Left ventricle myocardium inferior (tissue), 1 donor: ENCODE measurements around the gene OR2T4. TPM values are rescaled to one million over a fixed set of nuclear protein-coding genes. Genes with fewer than 3 reads are reported as not detected.

Experiments used
- DNase-seq: peaks from one replicate; pipeline ENCODE4 v3.0.0-alpha.2; 2020
- H3K27ac ChIP-seq: fragments of 200-600 bp; replicated peaks from 2 replicates; pipeline ENCODE4 v1.8.0; 2021
- H3K27me3 ChIP-seq: fragments of 200-600 bp; 2 replicates; pipeline ENCODE4 v1.8.0; 2021; ENCODE audit warnings: low read depth
- H3K36me3 ChIP-seq: fragments of 200-600 bp; 2 replicates; pipeline ENCODE4 v1.8.0; 2021
- H3K4me1 ChIP-seq: fragments of 200-600 bp; 2 replicates; pipeline ENCODE4 v1.8.0; 2021
- H3K4me3 ChIP-seq: fragments of 200-600 bp; 2 replicates; pipeline ENCODE4 v1.8.0; 2021; ENCODE audit warnings: mild to moderate bottlenecking, moderate library complexity
- H3K9me3 ChIP-seq: fragments of 200-600 bp; replicated peaks from 2 replicates; pipeline ENCODE4 v1.8.0; 2021
- CTCF ChIP-seq: fragments of 200-600 bp; IDR thresholded peaks from 2 replicates; pipeline ENCODE4 v1.8.0; 2021; ENCODE audit warnings: antibody characterized with exemption, mild to moderate bottlenecking, borderline replicate concordance
- intact Hi-C: fragments of 100-400 bp; cut with micrococcal nuclease; formaldehyde crosslinking; loops from one replicate; pipeline ENCODE4 v1.11.0; 2022
- total RNA-seq: library from RNA; stranded (reverse); fragmentation: NEBNext Ultra II Directional; extraction: Animal tissue kit (Norgen Biotek cat#: 25700); gene quantifications from one replicate; pipeline ENCODE4 v1.2.1, GENCODE V29; 2021
- donor health status: DM: no; HTN: yes; CAD: no; lungs with severe emphysema.

The OR2T4 gene
- total RNA-seq, 1 donor from 2014 or later = not detected

- Histone ChIP-seq H3K4me1 (no peaks in the 10 kb centered on the region), H3K9me3 (peaks cover 16% of the 10 kb centered on the region), H3K4me3 (no peak overlapping the region), H3K36me3 (no peaks in the 10 kb centered on the region), H3K27me3 (no peaks in the 10 kb centered on the region), H3K27ac (no peak overlapping the region)
- DNase-seq = no peak
- no peak for TF ChIP-seq CTCF
- intact Hi-C loops = no loop called here
These were observed 45.5 kb downstream of the OR2T4 start for GRCh38 chr1:248406721-248407692.

Other genes starting within 250 kb of the OR2T4 start
- not detected for gene OR2M5, start 216.5 kb upstream of the OR2T4 start, total RNA-seq
- not detected for gene OR2M2, start 186.8 kb upstream of the OR2T4 start, total RNA-seq
- not detected for gene OR2M3, start 164.4 kb upstream of the OR2T4 start, total RNA-seq
- gene OR2M4, start 130.2 kb upstream of the OR2T4 start, total RNA-seq = not detected
- not detected for gene OR2T33, start 83.7 kb upstream of the OR2T4 start, total RNA-seq
- gene OR2T12, start 58.2 kb upstream of the OR2T4 start, total RNA-seq = not detected
- not detected for gene OR2M7, start 37.1 kb upstream of the OR2T4 start, total RNA-seq
- gene OR14C36, start 12.9 kb upstream of the OR2T4 start, total RNA-seq = not detected
- not detected for gene OR2T6, start 14.1 kb downstream of the OR2T4 start, total RNA-seq
- not detected for gene OR2T1, start 41.4 kb downstream of the OR2T4 start, total RNA-seq
- not detected for gene OR2T2, start 84.0 kb downstream of the OR2T4 start, total RNA-seq
- not detected for gene OR2T3, start 111.7 kb downstream of the OR2T4 start, total RNA-seq
- gene OR2T5, start 126.9 kb downstream of the OR2T4 start, total RNA-seq = not detected
- not detected for gene OR2G6, start 146.4 kb downstream of the OR2T4 start, total RNA-seq
- gene OR2T29, start 201.1 kb downstream of the OR2T4 start, total RNA-seq = not detected
- not detected for gene OR2T34, start 213.1 kb downstream of the OR2T4 start, total RNA-seq
- gene OR2T10, start 236.0 kb downstream of the OR2T4 start, total RNA-seq = not detected